NCI-H2081 (cell line): ENCODE data around the gene SRR.

Experiments
- DNase-seq, 2 experiments: peaks; one replicate each; lab custom pipeline; 2025; lab: John Stamatoyannopoulos, UW

The SRR gene

GRCh38 chr17:2372180-2372579 is 68.4 kb downstream of the SRR start:
- no peak for DNase-seq

GRCh38 chr17:2372681-2373080 is 68.9 kb downstream of the SRR start:
- DNase-seq: no peak

- no peak for DNase-seq
These were observed 69.4 kb downstream of the SRR start for GRCh38 chr17:2373179-2373578.
